WTC11 (cell line): ENCODE data around the gene CREB1.

Source experiments
- SP1 ChIP-seq: sonication (generic); formaldehyde crosslinking; conservative IDR thresholded peaks from 2 replicates; pipeline ENCODE4 v1.8.1; 2022; ENCODE audit warnings: missing genetic modification reagents
- TF ChIP-seq, protein P1 (sequence below): fragments of 200-600 bp; IDR thresholded peaks from 2 replicates; pipeline ENCODE4 v1.8.0; 2022; ENCODE audit warnings: antibody characterized with exemption

DNA sequence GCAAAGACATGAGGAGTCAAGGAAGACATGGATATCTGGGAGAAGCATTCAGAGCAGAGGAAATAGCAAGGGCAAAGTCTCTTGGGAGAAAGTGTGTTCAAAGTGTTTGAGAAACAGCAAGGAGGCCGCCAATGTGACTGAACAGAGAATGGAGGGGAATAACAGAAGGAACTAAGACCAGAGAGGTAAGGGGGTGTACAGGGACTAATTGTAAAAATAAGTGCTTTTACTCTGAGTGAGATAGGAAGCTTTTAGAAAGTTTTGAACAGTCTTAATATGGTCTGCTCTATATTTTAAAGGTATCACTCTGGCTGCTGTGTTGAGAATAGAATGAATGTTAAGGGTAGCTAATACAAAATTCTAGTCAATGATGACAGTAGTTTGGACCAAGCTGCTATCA lies 6.8 kb upstream of the CREB1 start:
- TF ChIP-seq, protein P1, sequence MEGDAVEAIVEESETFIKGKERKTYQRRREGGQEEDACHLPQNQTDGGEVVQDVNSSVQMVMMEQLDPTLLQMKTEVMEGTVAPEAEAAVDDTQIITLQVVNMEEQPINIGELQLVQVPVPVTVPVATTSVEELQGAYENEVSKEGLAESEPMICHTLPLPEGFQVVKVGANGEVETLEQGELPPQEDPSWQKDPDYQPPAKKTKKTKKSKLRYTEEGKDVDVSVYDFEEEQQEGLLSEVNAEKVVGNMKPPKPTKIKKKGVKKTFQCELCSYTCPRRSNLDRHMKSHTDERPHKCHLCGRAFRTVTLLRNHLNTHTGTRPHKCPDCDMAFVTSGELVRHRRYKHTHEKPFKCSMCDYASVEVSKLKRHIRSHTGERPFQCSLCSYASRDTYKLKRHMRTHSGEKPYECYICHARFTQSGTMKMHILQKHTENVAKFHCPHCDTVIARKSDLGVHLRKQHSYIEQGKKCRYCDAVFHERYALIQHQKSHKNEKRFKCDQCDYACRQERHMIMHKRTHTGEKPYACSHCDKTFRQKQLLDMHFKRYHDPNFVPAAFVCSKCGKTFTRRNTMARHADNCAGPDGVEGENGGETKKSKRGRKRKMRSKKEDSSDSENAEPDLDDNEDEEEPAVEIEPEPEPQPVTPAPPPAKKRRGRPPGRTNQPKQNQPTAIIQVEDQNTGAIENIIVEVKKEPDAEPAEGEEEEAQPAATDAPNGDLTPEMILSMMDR: no peak
- TF ChIP-seq SP1: no peak
